Bronchial epithelial cell (primary cell): ENCODE data around the gene IFT80. TPM values are rescaled to one million over a fixed set of nuclear protein-coding genes. Genes with fewer than 3 reads are reported as not detected.

Source experiments
- DNase-seq: peaks from one replicate; pipeline ENCODE4 v3.0.0-alpha.2; 2010; ENCODE audit warnings: low read depth
- FAIRE-seq: peaks from 2 replicates; lab custom pipeline; 2011; peaks lifted over from hg19 to GRCh38; lab: Jason Lieb, UNC
- H3K27me3 ChIP-seq: 2 replicates; pipeline ENCODE4 v1.5.1; 2011; ENCODE audit warnings: low read length; ENCODE audit not compliant: control insufficient read depth, insufficient read depth
- H3K36me3 ChIP-seq: 2 replicates; pipeline ENCODE4 v1.5.1; 2011; ENCODE audit warnings: low read length; ENCODE audit not compliant: control insufficient read depth, insufficient read depth
- H3K4me3 ChIP-seq: 2 replicates; pipeline ENCODE4 v1.5.1; 2011; ENCODE audit warnings: mild to moderate bottlenecking, low read depth, low read length, control low read depth
- CTCF ChIP-seq: IDR thresholded peaks from 2 replicates; pipeline ENCODE4 v1.5.1; 2011; ENCODE audit warnings: mild to moderate bottlenecking, moderate library complexity, low read length, control low read depth, inconsistent platforms; ENCODE audit not compliant: insufficient read depth, severe bottlenecking
- total RNA-seq: library from RNA; depleted of rRNA; stranded (reverse); fragments of >200 nt; gene quantifications from 2 replicates; pipeline ENCODE4 v1.2.1, GENCODE V29; 2014

Gene IFT80
- total RNA-seq, 1 donor from 2014 or later = 16.8 TPM

GRCh38 chr3:160440687-160441086 lies 41.7 kb upstream of the IFT80 start:
- TF ChIP-seq CTCF = no peak
- Histone ChIP-seq H3K27me3 (no peaks in the 10 kb centered on the region), H3K36me3 (peaks cover under 1% of the 10 kb centered on the region), H3K4me3 (no peak overlapping the region)
- DNase-seq (no peak), FAIRE-seq (no peak)

GRCh38 chr3:160437083-160437455 lies 38.0 kb upstream of the IFT80 start:
- H3K4me3 ChIP-seq = no peak overlapping the region
- DNase-seq (no peak), FAIRE-seq (no peak)
- H3K36me3 ChIP-seq = peaks cover 1% of the 10 kb centered on the region
- no peaks in the 10 kb centered on the region for H3K27me3 ChIP-seq
- no peak for TF ChIP-seq CTCF

- Histone ChIP-seq H3K27me3 (no peaks in the 10 kb centered on the region), H3K4me3 (no peak overlapping the region), H3K36me3 (peaks cover 1% of the 10 kb centered on the region)
- no peak for TF ChIP-seq CTCF
- FAIRE-seq (no peak), DNase-seq (no peak)
These were observed 36.7 kb upstream of the IFT80 start for GRCh38 chr3:160435747-160436146.

- no peak for DNase-seq
- Histone ChIP-seq H3K36me3 (peaks cover 1% of the 10 kb centered on the region), H3K4me3 (no peak overlapping the region), H3K27me3 (no peaks in the 10 kb centered on the region)
- no peak for TF ChIP-seq CTCF
- FAIRE-seq = no peak
These were observed 36.1 kb upstream of the IFT80 start for GRCh38 chr3:160435095-160435494.

- FAIRE-seq (no peak), DNase-seq (no peak)
- no peak overlapping the region for H3K4me3 ChIP-seq
- TF ChIP-seq CTCF = no peak
- peaks cover 2% of the 10 kb centered on the region for H3K36me3 ChIP-seq
- no peaks in the 10 kb centered on the region for H3K27me3 ChIP-seq
These were observed 35.0 kb upstream of the IFT80 start for GRCh38 chr3:160434071-160434470.

GRCh38 chr3:160427832-160428424 lies 28.9 kb upstream of the IFT80 start:
- Histone ChIP-seq H3K36me3 (peaks cover 5% of the 10 kb centered on the region), H3K27me3 (no peaks in the 10 kb centered on the region), H3K4me3 (no peak overlapping the region)
- FAIRE-seq (no peak), DNase-seq (no peak)
- no peak for TF ChIP-seq CTCF
